ENCODE data around the gene MAPK14. TPM values are rescaled to one million over a fixed set of nuclear protein-coding genes. Genes with fewer than 3 reads are reported as not detected.

Gene MAPK14
- total and polyA plus RNA-seq, 2 donors from 2014 or later: 19.9 to 56.6 TPM

DNA sequence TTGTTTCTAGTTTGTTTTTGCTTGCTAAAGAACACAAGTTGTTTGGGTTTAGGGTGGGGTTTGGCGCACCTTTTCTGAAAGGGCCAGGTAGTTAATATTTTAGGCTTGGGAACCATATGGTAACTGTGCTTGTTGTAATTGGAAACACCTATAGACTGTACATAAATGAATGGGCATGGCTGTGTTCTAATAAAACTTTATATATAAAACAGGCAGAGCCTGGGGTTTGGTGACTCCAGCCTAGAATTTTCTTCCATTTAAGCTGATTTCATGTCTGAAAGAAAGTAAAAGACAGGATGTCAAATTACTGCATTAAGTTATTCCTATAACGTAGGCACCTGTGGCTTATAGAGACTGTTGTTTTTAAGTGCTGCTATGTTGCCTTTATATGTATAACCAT is 66.6 kb downstream of the MAPK14 start:
- H3K9ac ChIP-seq (ENCODE audit: low read length in 3 of 3): no peak overlapping the region
- no peaks in the 10 kb centered on the region for H3K27me3 ChIP-seq (ENCODE audit: control insufficient read depth, insufficient read depth, low read length)
- intact Hi-C loops (cut with DNase I): loop anchor here (5.0 kb wide), 1 partner anchor 67 kb away; the partner anchor contains the start of gene MAPK14
- FAIRE-seq (no peak), DNase-seq (no peak)
- no peak overlapping the region for H3K4me3 ChIP-seq (ENCODE audit: low read length in 3 of 3)
- peaks cover 0 to 6% (median 0%) of the 10 kb centered on the region in 3 donors for H3K36me3 ChIP-seq (ENCODE audit: control insufficient read depth in 2 of 3, insufficient read depth in 3 of 3, low read length in 3 of 3)
- TF ChIP-seq, protein P1, sequence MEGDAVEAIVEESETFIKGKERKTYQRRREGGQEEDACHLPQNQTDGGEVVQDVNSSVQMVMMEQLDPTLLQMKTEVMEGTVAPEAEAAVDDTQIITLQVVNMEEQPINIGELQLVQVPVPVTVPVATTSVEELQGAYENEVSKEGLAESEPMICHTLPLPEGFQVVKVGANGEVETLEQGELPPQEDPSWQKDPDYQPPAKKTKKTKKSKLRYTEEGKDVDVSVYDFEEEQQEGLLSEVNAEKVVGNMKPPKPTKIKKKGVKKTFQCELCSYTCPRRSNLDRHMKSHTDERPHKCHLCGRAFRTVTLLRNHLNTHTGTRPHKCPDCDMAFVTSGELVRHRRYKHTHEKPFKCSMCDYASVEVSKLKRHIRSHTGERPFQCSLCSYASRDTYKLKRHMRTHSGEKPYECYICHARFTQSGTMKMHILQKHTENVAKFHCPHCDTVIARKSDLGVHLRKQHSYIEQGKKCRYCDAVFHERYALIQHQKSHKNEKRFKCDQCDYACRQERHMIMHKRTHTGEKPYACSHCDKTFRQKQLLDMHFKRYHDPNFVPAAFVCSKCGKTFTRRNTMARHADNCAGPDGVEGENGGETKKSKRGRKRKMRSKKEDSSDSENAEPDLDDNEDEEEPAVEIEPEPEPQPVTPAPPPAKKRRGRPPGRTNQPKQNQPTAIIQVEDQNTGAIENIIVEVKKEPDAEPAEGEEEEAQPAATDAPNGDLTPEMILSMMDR (IDR thresholded peaks at IDR 0.05; ENCODE audit: borderline replicate concordance, extremely low read depth, insufficient read depth): no peak
- H3K9me3 ChIP-seq (ENCODE audit: control insufficient read depth in 2 of 3, insufficient read depth in 1 of 3, low read length in 3 of 3): no peaks in the 10 kb centered on the region
- no peak overlapping the region for H3K27ac ChIP-seq (ENCODE audit: low read depth in 2 of 2, low read length in 2 of 2)
- H3K4me1 ChIP-seq (ENCODE audit: control insufficient read depth in 2 of 3, insufficient read depth in 2 of 3, low read depth in 1 of 3, low read length in 3 of 3): peaks cover 0 to 5% (median 5%) of the 10 kb centered on the region in 3 donors

DNA sequence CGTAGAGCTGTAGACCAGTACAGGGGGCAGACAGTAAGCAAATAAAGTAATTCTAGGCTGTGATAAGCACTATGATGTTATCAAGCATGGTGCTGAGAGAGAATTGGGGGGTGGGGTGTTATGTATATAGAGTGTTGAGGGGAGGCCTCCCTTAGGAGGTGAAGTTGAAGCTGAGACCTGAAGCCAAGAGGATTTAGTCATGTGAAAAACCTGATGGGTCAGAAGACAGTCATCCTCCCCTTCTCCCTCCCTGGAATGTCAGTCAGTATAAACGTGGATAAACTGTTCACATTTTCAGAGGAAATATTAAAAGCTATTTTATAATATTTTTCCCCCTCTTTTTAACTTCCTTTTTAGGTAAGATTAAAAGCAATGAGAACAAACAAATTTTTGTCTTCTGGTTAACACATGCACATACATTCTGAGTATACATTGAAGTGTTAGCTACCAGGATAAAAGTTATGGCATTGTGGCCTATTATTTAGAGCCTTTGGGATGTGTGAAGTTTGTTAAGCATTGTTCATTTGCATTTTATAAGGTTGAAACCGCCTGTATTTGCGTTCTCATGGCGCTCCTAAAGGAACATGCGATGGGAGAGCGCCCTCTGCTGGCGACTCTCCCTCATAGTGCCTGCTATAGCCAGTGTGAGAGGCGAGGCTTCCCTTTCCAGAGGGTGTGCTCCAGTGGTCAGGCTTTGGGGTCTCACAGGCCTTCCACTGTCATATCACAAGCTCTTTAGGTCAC is 67.3 kb downstream of the MAPK14 start:
- Histone ChIP-seq H3K9ac (ENCODE audit: low read length in 3 of 3) (no peak overlapping the region), H3K9me3 (ENCODE audit: control insufficient read depth in 2 of 3, insufficient read depth in 1 of 3, low read length in 3 of 3) (no peaks in the 10 kb centered on the region), H3K4me3 (ENCODE audit: low read length in 3 of 3) (no peak overlapping the region), H3K4me1 (ENCODE audit: control insufficient read depth in 2 of 3, insufficient read depth in 2 of 3, low read depth in 1 of 3, low read length in 3 of 3) (peaks cover 0 to 5% (median 5%) of the 10 kb centered on the region in 3 donors), H3K27me3 (ENCODE audit: control insufficient read depth, insufficient read depth, low read length) (no peaks in the 10 kb centered on the region), H3K27ac (ENCODE audit: low read depth in 2 of 2, low read length in 2 of 2) (no peak overlapping the region), H3K36me3 (ENCODE audit: control insufficient read depth in 2 of 3, insufficient read depth in 3 of 3, low read length in 3 of 3) (peaks cover 0 to 6% (median 0%) of the 10 kb centered on the region in 3 donors)
- TF ChIP-seq, protein P1 (IDR thresholded peaks at IDR 0.05; ENCODE audit: borderline replicate concordance, extremely low read depth, insufficient read depth): peak; percentile 92
- intact Hi-C loops (cut with DNase I): loop anchor here (5.0 kb wide), 1 partner anchor 68 kb away; the partner anchor contains the start of gene MAPK14
- DNase-seq (peak; percentile 82 to 91 (median 87)), FAIRE-seq (no peak)

DNA sequence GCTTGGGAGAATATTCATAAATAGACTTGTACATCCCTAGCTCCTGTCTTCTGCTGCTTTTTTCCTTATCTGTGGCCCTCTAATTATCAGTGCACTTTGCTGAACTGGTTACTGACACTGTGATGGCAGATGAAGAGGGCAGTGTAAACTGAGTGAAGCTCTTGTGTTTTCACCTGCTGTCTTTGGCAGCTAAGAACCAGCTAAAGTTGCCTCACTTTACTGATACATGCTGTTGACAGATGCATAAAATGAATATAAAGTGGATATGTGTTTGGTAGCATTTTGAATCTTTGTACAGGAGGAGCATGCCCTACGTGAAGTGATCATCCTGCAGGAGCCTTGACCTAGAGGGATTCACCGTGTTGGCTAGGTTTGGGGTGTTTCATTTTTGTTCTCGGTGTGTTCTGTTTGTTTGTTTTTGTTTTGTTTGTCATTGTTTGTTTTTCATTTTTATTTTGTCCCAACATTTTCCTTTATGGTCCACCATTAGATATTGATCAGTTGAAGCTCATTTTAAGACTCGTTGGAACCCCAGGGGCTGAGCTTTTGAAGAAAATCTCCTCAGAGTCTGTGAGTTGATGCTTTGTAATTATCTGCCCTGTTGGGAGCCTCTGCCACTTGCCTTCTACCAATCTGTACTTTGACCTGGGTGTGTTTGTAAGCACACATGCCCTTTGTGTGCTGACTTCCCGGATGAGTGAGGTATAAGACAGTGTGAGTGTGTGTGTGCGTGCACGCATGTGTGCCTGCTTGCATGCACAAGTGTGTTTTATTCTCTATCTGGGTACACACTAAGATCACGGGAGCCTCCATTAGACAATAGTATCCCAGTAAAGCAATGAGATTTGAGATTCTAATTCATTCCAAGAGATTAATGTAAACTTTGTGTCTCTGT is 68.1 kb downstream of the MAPK14 start:
- no peak overlapping the region for H3K9ac ChIP-seq (ENCODE audit: low read length in 3 of 3)

More for the DNA sequence above, 68.1 kb downstream of the MAPK14 start:
- no peaks in the 10 kb centered on the region for H3K9me3 ChIP-seq (ENCODE audit: control insufficient read depth in 2 of 3, insufficient read depth in 1 of 3, low read length in 3 of 3)
- no peak overlapping the region for H3K4me3 ChIP-seq (ENCODE audit: low read length in 3 of 3)
- no peak overlapping the region for H3K27ac ChIP-seq (ENCODE audit: low read depth in 2 of 2, low read length in 2 of 2)
- H3K4me1 ChIP-seq (ENCODE audit: control insufficient read depth in 2 of 3, insufficient read depth in 2 of 3, low read depth in 1 of 3, low read length in 3 of 3): peaks cover 0 to 5% (median 5%) of the 10 kb centered on the region in 3 donors
- H3K27me3 ChIP-seq (ENCODE audit: control insufficient read depth, insufficient read depth, low read length): no peaks in the 10 kb centered on the region
- TF ChIP-seq, protein P1 (IDR thresholded peaks at IDR 0.05; ENCODE audit: borderline replicate concordance, extremely low read depth, insufficient read depth): no peak
- DNase-seq: peak in 1 of 5 donors; percentile 40
- peaks cover 0 to 8% (median 0%) of the 10 kb centered on the region in 3 donors for H3K36me3 ChIP-seq (ENCODE audit: control insufficient read depth in 2 of 3, insufficient read depth in 3 of 3, low read length in 3 of 3)
- intact Hi-C loops (cut with DNase I): no loop called here
- no peak for FAIRE-seq
